ENCODE measurements around the gene RAB11A.

DNA sequence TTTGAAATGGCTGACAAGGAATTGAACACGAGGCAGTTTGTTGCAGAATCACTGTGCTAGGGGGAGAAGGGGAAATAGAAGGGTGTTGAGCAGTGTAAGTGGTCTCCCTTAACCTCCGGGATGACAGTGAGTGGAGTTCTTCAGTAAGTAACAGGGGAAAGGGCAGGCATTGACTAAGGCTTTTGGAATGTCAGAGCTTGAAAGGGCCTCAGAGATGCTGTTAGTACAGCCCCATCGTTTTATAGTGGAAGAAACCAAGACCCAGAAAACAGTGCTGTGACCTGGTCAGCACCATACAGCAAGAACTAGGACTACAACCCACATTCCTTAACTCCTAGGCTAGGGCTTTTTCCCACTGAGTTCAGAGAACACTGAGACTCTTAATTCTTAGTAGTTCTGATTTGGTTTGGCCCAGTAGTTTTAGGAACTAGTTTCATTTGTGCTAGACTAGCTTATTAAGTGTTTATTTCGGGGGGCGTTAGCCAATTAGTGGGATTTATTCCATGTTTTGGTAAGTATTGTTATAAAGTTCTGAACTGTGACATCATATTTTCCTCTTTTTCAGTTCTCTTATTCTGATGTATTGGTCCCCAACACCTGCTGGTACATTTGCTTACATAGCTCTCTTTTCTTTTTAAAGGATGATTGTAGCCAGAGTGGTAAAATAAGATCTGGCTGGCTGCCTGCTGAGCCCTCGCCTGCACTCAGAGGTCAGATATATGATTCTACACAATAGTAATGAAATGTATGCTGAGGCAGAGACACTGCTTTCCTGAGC, 34.2 kb downstream of the RAB11A start:
- TF ChIP-seq, protein P1, sequence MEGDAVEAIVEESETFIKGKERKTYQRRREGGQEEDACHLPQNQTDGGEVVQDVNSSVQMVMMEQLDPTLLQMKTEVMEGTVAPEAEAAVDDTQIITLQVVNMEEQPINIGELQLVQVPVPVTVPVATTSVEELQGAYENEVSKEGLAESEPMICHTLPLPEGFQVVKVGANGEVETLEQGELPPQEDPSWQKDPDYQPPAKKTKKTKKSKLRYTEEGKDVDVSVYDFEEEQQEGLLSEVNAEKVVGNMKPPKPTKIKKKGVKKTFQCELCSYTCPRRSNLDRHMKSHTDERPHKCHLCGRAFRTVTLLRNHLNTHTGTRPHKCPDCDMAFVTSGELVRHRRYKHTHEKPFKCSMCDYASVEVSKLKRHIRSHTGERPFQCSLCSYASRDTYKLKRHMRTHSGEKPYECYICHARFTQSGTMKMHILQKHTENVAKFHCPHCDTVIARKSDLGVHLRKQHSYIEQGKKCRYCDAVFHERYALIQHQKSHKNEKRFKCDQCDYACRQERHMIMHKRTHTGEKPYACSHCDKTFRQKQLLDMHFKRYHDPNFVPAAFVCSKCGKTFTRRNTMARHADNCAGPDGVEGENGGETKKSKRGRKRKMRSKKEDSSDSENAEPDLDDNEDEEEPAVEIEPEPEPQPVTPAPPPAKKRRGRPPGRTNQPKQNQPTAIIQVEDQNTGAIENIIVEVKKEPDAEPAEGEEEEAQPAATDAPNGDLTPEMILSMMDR (IDR thresholded peaks at IDR 0.05) = no peak
- no peak for TF ChIP-seq POLR2A (IDR thresholded peaks at IDR 0.05)

Measured in Peyer's patch (tissue), 4 donors.